Esophagus muscularis mucosa (tissue), 3 donors: Measurements from ENCODE around the gene KIF12.

ENCODE experiments used
- POLR2A ChIP-seq: fragments of 450-650 bp; IDR thresholded peaks from one replicate; pipeline ENCODE4 v1.6.1; 2017; ENCODE audit warnings: antibody characterized with exemption, moderate library complexity, mild to moderate bottlenecking, low read depth
- POLR2AphosphoS5 ChIP-seq, 2 donors: sonication (generic); formaldehyde crosslinking; IDR thresholded peaks; one replicate each; pipeline ENCODE4 v1.6.1; 2017; ENCODE audit warnings: antibody characterized with exemption in 2 of 2
- TF ChIP-seq, protein P1 (sequence below), 3 experiments: fragments of 200-600 bp in 2 of 3; fragments of 450-650 bp in 1 of 3; sonication (generic) in 2 of 3; IDR thresholded peaks; one replicate each; pipeline ENCODE4 v1.5.1; 2017 to 2019; ENCODE audit warnings: antibody characterized with exemption in 3 of 3, mild to moderate bottlenecking in 2 of 3, moderate library complexity in 1 of 3

DNA sequence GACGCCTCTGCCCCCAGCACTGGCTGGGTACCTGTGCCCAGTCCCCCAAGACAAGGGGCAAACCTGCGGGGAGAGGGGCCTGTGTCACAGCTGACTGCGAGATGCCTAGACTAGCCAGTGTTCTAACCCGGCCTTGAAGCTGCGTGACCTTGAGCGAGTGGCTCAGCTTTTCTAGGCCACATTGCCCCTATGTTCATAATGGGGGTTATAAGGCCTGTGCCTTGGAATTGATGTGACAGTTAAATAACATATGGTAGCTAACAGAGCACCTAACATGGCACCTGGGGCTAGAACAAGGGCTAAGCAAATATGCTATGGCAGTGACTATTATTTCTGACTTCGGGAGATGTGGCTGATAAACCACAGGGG lies 33.4 kb upstream of the KIF12 start:
- TF ChIP-seq, protein P1, sequence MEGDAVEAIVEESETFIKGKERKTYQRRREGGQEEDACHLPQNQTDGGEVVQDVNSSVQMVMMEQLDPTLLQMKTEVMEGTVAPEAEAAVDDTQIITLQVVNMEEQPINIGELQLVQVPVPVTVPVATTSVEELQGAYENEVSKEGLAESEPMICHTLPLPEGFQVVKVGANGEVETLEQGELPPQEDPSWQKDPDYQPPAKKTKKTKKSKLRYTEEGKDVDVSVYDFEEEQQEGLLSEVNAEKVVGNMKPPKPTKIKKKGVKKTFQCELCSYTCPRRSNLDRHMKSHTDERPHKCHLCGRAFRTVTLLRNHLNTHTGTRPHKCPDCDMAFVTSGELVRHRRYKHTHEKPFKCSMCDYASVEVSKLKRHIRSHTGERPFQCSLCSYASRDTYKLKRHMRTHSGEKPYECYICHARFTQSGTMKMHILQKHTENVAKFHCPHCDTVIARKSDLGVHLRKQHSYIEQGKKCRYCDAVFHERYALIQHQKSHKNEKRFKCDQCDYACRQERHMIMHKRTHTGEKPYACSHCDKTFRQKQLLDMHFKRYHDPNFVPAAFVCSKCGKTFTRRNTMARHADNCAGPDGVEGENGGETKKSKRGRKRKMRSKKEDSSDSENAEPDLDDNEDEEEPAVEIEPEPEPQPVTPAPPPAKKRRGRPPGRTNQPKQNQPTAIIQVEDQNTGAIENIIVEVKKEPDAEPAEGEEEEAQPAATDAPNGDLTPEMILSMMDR (IDR thresholded peaks at IDR 0.05) = no peak
- TF ChIP-seq POLR2AphosphoS5 (IDR thresholded peaks at IDR 0.05) = no peak
- no peak for TF ChIP-seq POLR2A
